ENCODE measurements around the gene TMED6. TPM values are rescaled to one million over a fixed set of nuclear protein-coding genes. Genes with fewer than 3 reads are reported as not detected.
"Not testable (repeated sequence)": the region's sequence is repeated elsewhere in the genome, so short reads cannot be mapped to it uniquely, and the experiment has no call there.

Gene TMED6
- total RNA-seq, 2 experiments from 2014 or later, result 0.70 to 1.2 TPM

- H3K27ac Mint-ChIP-seq, result no peak overlapping the region
- H3K4me3 Mint-ChIP-seq, result no peak overlapping the region
- peaks cover 19% of the 10 kb centered on the region for H3K4me1 Mint-ChIP-seq
- H3K36me3 Mint-ChIP-seq, result peaks cover 13% of the 10 kb centered on the region
- no peaks in the 10 kb centered on the region for H3K27me3 Mint-ChIP-seq
- DNase-seq, result no peak
- H3K9me3 Mint-ChIP-seq, result no peaks in the 10 kb centered on the region
These were observed 42.3 kb downstream of the TMED6 start for GRCh38 chr16:69309316-69309715.

- Mint-ChIP-seq H3K4me1 (peaks cover 11% of the 10 kb centered on the region), H3K9me3 (no peaks in the 10 kb centered on the region), H3K4me3 (no peak overlapping the region), H3K36me3 (peaks cover 6% of the 10 kb centered on the region), H3K27me3 (no peaks in the 10 kb centered on the region), H3K27ac (no peak overlapping the region)
- DNase-seq, result no peak
These were observed 43.7 kb downstream of the TMED6 start for GRCh38 chr16:69307856-69308255.

GRCh38 chr16:69307091-69307490 lies 44.5 kb downstream of the TMED6 start:
- Mint-ChIP-seq H3K4me3 (no peak overlapping the region), H3K27ac (no peak overlapping the region), H3K27me3 (no peaks in the 10 kb centered on the region), H3K4me1 (peaks cover 8% of the 10 kb centered on the region), H3K36me3 (peaks cover 4% of the 10 kb centered on the region), H3K9me3 (no peaks in the 10 kb centered on the region)
- DNase-seq, result no peak

- Mint-ChIP-seq H3K27ac (no peak overlapping the region), H3K4me1 (peaks cover 6% of the 10 kb centered on the region)
These were observed 45.6 kb downstream of the TMED6 start for GRCh38 chr16:69306031-69306430.

DNA sequence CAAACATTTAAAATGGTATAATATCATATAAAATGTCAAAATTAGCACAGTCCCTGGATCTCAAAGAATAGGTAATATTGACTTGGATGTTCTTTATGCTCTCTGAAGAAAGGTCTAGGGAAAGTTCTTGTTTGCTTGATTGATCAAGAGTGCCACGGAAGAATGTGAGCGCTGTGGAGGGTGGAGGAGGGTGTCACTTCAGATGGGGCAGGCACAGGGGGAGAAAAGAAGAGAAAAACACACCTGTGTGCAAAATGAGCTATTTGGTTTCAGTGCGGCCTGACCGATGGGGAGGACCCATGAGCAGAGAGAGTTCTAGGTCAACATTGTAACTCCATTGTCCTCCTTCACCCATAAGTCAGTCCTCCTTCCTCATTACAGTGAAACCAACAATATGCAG lies 49.3 kb downstream of the TMED6 start:
- Mint-ChIP-seq H3K36me3 (peaks cover 3% of the 10 kb centered on the region), H3K4me1 (no peaks in the 10 kb centered on the region)

More at GRCh38 chr16:69306031-69306430, 45.6 kb downstream of the TMED6 start:
- Mint-ChIP-seq H3K9me3 (no peaks in the 10 kb centered on the region), H3K36me3 (no peaks in the 10 kb centered on the region), H3K4me3 (no peak overlapping the region), H3K27me3 (no peaks in the 10 kb centered on the region)
- DNase-seq, result no peak

GRCh38 chr16:69301861-69302260 lies 49.7 kb downstream of the TMED6 start:
- Mint-ChIP-seq H3K4me1 (no peaks in the 10 kb centered on the region), H3K4me3 (no peak overlapping the region), H3K27ac (no peak overlapping the region), H3K36me3 (peaks cover 3% of the 10 kb centered on the region), H3K9me3 (no peaks in the 10 kb centered on the region), H3K27me3 (no peaks in the 10 kb centered on the region)
- DNase-seq, result no peak

More for the DNA sequence above, 49.3 kb downstream of the TMED6 start:
- DNase-seq, result no peak
- Mint-ChIP-seq H3K9me3 (no peaks in the 10 kb centered on the region), H3K27ac (no peak overlapping the region), H3K4me3 (no peak overlapping the region), H3K27me3 (no peaks in the 10 kb centered on the region)

DNA sequence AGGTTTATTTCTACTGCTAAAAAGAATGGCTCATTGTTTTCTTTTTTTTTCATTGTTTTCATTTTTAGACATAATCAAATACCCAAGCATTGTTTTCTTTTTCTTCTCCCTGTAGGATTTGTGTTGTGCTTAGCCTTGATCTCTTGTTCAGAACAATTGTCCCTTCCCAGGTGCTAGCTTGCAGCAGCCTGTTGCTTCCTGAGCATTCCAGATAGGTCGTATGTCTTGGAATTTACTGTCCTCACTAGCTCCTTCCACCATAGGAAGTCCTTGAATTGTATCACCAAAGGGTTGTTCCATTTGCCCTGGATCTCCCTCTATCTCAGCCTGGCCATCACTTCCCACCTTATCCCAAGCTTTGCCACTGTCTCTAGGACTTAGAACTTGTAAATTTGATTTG lies 50.4 kb downstream of the TMED6 start:
- no peaks in the 10 kb centered on the region for H3K9me3 Mint-ChIP-seq
- H3K4me3 Mint-ChIP-seq, result no peak overlapping the region
- no peaks in the 10 kb centered on the region for H3K4me1 Mint-ChIP-seq
- no peaks in the 10 kb centered on the region for H3K27me3 Mint-ChIP-seq
- H3K27ac Mint-ChIP-seq, result no peak overlapping the region
- peaks cover 3% of the 10 kb centered on the region for H3K36me3 Mint-ChIP-seq
- no peak for DNase-seq

- Mint-ChIP-seq H3K9me3 (no peaks in the 10 kb centered on the region), H3K27me3 (no peaks in the 10 kb centered on the region), H3K4me3 (no peak overlapping the region), H3K36me3 (peaks cover 3% of the 10 kb centered on the region), H3K27ac (no peak overlapping the region), H3K4me1 (no peaks in the 10 kb centered on the region)
- no peak for DNase-seq
These were observed 53.3 kb downstream of the TMED6 start for GRCh38 chr16:69298261-69298660.

- H3K27me3 Mint-ChIP-seq, H3K4me3 Mint-ChIP-seq, H3K4me1 Mint-ChIP-seq, H3K36me3 Mint-ChIP-seq, DNase-seq, H3K27ac Mint-ChIP-seq, H3K9me3 Mint-ChIP-seq: not testable (repeated sequence)
These were observed 54.8 kb downstream of the TMED6 start for GRCh38 chr16:69296771-69297170.

GRCh38 chr16:69294051-69294450 lies 57.5 kb downstream of the TMED6 start:
- Mint-ChIP-seq H3K36me3 (no peaks in the 10 kb centered on the region), H3K9me3 (no peaks in the 10 kb centered on the region), H3K4me3 (no peak overlapping the region), H3K4me1 (no peaks in the 10 kb centered on the region), H3K27me3 (no peaks in the 10 kb centered on the region), H3K27ac (no peak overlapping the region)
- no peak for DNase-seq

DNA sequence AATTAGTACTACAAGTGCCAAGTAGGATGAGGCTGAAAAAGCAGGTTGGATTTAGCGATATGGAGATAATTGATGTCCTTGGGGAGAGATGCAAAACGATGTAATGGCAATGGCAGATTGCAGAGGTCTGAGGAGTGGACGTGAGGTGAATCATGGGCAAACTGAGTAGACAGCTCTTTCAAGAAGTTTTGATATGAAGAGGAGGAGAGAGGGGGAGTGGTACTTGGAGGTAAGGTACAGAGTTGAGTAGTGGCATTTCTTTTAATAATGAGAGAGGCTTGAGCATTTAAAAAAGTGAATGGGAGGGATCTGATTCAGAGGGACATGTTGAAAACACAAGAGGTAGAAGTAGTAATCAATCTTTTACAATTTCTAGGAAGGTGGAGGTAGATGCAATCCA lies 58.2 kb downstream of the TMED6 start:
- Mint-ChIP-seq H3K27me3 (no peaks in the 10 kb centered on the region), H3K9me3 (no peaks in the 10 kb centered on the region), H3K4me3 (no peak overlapping the region), H3K27ac (no peak overlapping the region), H3K4me1 (no peaks in the 10 kb centered on the region), H3K36me3 (no peaks in the 10 kb centered on the region)
- no peak for DNase-seq

Other genes starting within 250 kb of the TMED6 start
- gene HAS3, start 246.1 kb downstream of the TMED6 start, total RNA-seq, result under 1 TPM; 0.33 to 0.74 TPM
- gene CHTF8, start 219.2 kb downstream of the TMED6 start, total RNA-seq, result 100 to 1,000 TPM; 135 to 141 TPM
- 100 to 1,000 TPM; 149 to 153 TPM for gene UTP4, start 219.1 kb downstream of the TMED6 start, total RNA-seq
- gene SNTB2, start 164.6 kb downstream of the TMED6 start, total RNA-seq, result 1 to 10 TPM; 6.1 to 6.3 TPM
- gene VPS4A, start 40.4 kb downstream of the TMED6 start, total RNA-seq, result 10 to 100 TPM; 27.0 to 28.6 TPM
- gene PDF, start 21.2 kb downstream of the TMED6 start, total RNA-seq, result 10 to 100 TPM; 33.0 to 36.4 TPM
- gene COG8, start 12.2 kb downstream of the TMED6 start, total RNA-seq, result 10 to 100 TPM; 30.2 to 31.8 TPM
- gene NIP7, start 12.0 kb downstream of the TMED6 start, total RNA-seq, result 10 to 100 TPM; 70.1 to 73.2 TPM
- gene TERF2, start 34.2 kb upstream of the TMED6 start, total RNA-seq, result 10 to 100 TPM; 54.4 to 55.4 TPM
- 100 to 1,000 TPM; 182 to 183 TPM for gene CYB5B, start 72.8 kb upstream of the TMED6 start, total RNA-seq
- 10 to 100 TPM; 26.1 to 26.3 TPM for gene NFAT5, start 214.2 kb upstream of the TMED6 start, total RNA-seq

All from activated naive CD8-positive, alpha-beta T cell treated with anti-CD3 and anti-CD28 coated beads for 36 hours (primary cell).